Activated T-helper 1 cell treated with Interleukin-2 at 50 U/mL for 16 hours (primary cell): Measurements from ENCODE around the gene ZNF175.

Experiments used
- DNase-seq: peaks from one replicate; pipeline ENCODE4 v3.0.0-alpha.2; 2020; ENCODE audit warnings: low read depth

ZNF175 gene

GRCh38 chr19:51550848-51551672 is 20.0 kb upstream of the ZNF175 start:
- no peak for DNase-seq

GRCh38 chr19:51551673-51552432 is 19.2 kb upstream of the ZNF175 start:
- no peak for DNase-seq

GRCh38 chr19:51552608-51552995 is 18.5 kb upstream of the ZNF175 start:
- no peak for DNase-seq

GRCh38 chr19:51552996-51553725 is 17.9 kb upstream of the ZNF175 start:
- no peak for DNase-seq

GRCh38 chr19:51559240-51559639 is 11.8 kb upstream of the ZNF175 start:
- DNase-seq, result no peak

GRCh38 chr19:51560339-51560738 is 10.7 kb upstream of the ZNF175 start:
- no peak for DNase-seq

GRCh38 chr19:51564791-51565190 is 6.3 kb upstream of the ZNF175 start:
- no peak for DNase-seq

- DNase-seq, result no peak
These were observed 5.5 kb upstream of the ZNF175 start for GRCh38 chr19:51565583-51565982.

GRCh38 chr19:51566489-51567100 is 4.5 kb upstream of the ZNF175 start:
- no peak for DNase-seq

GRCh38 chr19:51567583-51567982 is 3.5 kb upstream of the ZNF175 start:
- DNase-seq, result no peak

GRCh38 chr19:51568456-51568855 is 2.6 kb upstream of the ZNF175 start:
- DNase-seq, result no peak

GRCh38 chr19:51571599-51571998 is 516 bp downstream of the ZNF175 start:
- no peak for DNase-seq

GRCh38 chr19:51572410-51572809 is 1.3 kb downstream of the ZNF175 start:
- no peak for DNase-seq

- no peak for DNase-seq
These were observed 1.8 kb downstream of the ZNF175 start for GRCh38 chr19:51572908-51573307.

GRCh38 chr19:51573331-51573730 is 2.2 kb downstream of the ZNF175 start:
- DNase-seq, result no peak

GRCh38 chr19:51576850-51577249 is 5.8 kb downstream of the ZNF175 start:
- no peak for DNase-seq

GRCh38 chr19:51586103-51586728 is 15.1 kb downstream of the ZNF175 start:
- no peak for DNase-seq

GRCh38 chr19:51586799-51587198 is 15.7 kb downstream of the ZNF175 start:
- no peak for DNase-seq

- DNase-seq, result no peak
These were observed 16.4 kb downstream of the ZNF175 start for GRCh38 chr19:51587264-51588191.

- no peak for DNase-seq
These were observed 18.4 kb downstream of the ZNF175 start for GRCh38 chr19:51589511-51589910.

GRCh38 chr19:51590441-51590840 is 19.4 kb downstream of the ZNF175 start:
- no peak for DNase-seq
